Stimulated activated CD8-positive, alpha-beta memory T cell treated with anti-CD3 and anti-CD28 coated beads, Interleukin-15, amount 100 ng/mL, for 1 hour (primary cell): ENCODE data around the gene GTF2A1.
"Not testable (repeated sequence)": the region's sequence is repeated elsewhere in the genome, so short reads cannot be mapped to it uniquely, and the experiment has no call there.

ENCODE experiments used
- DNase-seq: peaks from one replicate; pipeline ENCODE4 v3.0.0-alpha.2; 2020; ENCODE audit warnings: low read depth

The GTF2A1 gene

DNA sequence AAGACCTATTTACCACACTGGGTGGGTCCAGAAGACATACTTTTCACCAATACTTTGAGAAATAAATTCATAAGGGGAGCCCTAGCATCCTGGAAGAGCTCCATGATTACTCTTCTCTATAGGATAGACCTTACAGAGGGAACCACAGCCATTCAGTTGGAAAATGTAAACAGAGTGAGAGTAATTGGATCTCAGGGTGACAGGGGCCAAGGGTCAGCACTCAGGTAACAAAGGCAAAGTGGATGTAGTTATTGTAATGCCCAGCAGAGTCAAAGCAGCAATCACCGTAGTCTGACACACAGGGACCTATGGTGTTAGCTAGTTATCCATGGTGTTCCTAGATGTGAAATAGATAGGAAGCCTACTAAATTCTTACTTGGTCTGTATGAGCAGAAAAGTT lies 10.8 kb upstream of the GTF2A1 start:
- DNase-seq = no peak

DNA sequence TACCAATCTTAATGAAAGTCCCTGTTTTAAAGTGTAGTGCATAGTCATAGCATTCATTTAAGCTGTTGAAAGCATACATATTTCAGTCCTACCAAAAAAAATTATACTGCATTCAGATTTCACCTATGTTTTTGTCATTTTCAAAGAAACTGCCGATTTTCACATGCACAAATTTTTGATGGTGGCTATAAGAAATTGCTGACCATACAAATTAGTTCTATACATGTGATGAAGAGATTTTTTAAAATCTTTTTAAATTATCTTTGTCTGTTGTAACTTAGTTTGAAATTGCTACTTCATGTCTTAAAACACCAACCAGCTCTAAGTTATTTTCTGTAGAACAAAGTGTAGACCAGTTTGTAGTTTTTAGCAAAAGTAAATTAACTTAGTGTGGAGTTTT lies 3.5 kb upstream of the GTF2A1 start:
- DNase-seq = no peak

DNA sequence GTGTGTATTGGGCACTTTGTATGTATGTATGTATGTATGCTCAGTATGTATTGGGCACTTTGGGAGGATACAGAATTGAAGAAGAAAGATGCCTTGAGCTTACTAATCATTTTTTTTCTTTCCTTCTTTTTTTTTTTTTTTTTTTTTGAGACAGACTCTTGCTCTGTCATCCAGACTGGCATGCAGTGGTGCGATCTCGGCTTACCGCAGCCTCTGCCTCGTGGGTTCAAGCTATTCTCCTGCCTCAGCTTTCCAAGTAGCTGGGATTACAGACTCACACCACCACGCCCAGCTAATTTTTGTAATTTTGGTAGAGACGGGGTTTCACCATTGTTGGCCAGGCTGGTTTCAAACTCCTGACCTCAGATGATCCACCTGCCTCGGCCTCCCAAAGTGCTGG lies 3.0 kb upstream of the GTF2A1 start:
- DNase-seq = not testable (repeated sequence)

DNA sequence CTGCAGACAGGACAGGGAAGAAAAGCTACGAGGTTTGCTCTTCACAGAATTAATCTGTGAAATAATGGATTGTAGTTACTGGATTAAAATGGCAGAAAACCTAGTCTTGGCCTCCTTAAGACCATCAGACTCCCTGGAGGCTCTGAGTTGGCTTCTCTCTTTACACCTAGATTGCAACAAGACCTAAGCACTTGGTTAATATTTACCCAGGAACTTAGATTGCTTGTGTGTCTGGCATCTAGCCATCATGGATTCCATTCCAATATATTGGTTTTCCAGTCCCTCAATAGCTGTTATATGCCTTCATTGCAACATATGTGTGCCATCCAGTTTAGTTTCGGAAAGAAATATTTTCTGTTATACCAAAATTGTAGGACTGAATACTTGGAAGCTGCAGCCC lies 1.9 kb upstream of the GTF2A1 start:
- no peak for DNase-seq

DNA sequence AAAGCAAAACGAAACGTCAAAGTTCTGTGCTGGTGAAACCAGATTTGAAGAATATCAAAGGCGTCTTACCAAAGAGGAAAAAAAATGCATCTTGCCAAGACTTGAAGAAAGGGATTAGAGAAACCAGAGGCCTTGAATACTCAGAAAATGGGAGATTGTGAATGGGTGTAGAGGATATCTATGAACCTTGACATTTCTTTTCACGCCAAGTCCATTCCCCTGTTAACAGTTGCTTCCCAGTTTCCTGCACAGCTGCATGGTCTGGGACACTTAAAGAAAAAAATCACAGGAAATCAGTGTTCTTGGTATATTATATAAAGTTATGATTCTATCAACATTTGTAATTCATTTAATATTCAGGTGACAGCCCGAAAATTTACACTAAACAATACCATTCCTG lies 1.4 kb upstream of the GTF2A1 start:
- DNase-seq = no peak

DNA sequence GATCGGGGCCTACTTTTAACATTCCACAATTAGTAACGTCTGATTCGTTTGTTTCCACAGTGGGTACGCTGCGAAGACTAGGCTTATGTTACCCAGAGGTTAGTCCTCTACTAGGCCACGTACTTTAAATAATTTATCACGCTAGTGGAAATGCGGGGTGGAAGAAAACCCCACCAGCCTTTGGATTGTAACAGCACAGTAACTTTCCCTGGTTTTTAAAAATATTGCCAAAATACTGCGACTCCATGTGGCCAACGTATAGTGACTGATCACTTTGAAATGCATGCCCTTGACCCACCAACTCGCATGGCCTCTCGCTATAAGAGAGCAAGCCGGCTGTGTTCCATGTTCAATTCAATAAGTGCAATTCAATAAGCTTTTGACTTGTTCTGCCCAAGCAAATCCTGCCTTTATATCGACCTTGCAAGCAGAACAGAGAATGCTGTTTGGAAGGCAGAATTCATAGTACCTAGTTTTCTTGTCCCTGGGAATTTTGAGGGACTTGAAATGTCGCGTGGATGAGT lies 882 bp upstream of the GTF2A1 start:
- DNase-seq = no peak

DNA sequence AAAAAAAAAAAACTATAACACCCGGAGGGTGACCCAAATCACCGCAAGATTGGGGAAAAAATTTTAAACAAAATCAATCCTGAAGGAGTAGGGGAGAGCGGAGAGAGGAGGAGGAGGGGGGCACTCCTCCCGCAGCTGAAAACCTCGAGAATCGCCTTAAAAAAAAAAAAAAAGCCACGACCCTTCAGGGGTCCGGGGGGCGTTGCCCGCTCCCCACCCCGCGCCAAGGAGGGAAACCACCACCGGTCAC lies 254 bp downstream of the GTF2A1 start:
- no peak for DNase-seq

DNA sequence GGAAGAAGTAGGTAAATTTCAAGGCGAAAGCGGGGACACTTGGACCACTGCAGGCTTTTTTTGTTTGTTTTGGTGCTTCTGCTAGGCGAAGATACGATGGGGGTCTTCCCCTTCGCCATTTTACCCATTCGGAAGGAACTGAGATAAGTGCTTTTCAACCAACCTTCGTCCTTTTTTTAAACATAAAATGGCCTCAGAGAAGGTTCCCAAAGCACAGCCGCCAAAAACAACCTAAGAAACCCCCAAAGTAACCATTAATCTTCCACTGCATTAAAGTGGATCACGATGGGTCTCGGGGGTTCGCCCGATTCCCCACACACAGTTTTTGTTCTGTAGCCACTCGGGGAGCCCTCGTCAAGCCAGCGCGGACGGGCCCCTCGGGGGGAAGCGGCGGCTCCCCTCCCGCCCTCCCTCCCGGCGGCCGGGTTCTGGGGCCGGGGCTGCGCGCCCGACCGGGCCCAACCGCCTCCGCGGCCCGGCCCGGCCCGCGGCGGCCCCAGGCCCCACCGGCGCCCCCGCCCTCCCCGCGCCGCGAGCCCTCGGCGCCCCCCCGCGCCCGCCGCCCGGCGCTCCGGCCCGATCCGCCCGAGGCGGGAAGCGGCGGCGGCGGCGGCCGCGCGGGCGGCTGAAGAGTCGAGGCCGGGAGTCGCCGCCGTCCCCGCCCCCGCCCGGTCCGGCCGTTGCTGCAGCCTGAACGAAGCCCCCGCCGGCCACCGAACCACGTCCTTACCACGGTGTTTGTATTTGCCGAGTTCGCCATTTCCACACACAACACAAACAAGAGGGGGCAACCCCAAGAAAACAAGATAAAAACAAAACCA lies 790 bp downstream of the GTF2A1 start:
- no peak for DNase-seq

DNA sequence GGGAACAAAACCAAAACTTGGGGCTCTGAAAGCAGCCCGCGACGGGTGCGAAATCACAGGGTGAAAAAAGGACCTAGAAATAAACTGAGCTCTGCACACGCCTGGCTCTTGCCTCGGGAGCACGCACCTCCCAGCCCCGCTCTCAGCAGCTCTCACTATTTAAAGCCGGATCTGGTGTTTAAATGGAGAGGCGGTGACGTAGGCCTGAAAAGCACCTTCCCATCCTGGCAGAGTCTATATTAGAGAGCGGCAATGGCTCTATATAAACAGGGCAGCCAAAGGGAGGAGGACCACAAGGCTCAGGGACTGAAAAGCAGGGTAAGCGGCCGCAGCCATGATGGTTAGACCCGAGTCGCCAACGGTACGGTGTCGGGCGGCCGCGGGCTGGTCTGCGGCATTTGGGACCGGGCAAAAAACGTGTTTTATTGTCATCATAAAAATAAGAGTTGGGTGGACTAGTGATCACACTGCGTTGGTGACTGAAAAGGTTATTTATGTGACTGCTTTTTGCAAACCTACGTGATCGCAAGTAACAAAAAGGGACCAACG lies 1.5 kb downstream of the GTF2A1 start:
- DNase-seq = peak; percentile 68

DNA sequence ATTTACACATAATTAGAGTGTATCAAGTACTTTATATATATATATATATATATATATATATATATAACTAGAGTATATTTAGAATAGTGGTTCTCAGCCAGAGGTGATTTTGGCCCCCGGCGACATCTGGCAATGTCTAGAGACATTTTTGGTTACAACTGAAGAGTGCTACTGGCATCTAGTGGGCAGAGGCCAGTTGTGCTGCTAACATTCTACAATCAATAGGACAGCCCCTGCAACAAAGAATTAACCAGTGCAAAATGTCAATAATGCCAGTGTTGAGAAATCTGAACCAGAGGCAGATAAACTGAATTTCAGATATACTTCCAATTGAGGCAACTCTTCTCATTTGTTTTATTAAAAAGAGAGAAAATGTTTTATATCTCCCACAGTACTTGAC lies 8.9 kb downstream of the GTF2A1 start:
- DNase-seq = no peak

DNA sequence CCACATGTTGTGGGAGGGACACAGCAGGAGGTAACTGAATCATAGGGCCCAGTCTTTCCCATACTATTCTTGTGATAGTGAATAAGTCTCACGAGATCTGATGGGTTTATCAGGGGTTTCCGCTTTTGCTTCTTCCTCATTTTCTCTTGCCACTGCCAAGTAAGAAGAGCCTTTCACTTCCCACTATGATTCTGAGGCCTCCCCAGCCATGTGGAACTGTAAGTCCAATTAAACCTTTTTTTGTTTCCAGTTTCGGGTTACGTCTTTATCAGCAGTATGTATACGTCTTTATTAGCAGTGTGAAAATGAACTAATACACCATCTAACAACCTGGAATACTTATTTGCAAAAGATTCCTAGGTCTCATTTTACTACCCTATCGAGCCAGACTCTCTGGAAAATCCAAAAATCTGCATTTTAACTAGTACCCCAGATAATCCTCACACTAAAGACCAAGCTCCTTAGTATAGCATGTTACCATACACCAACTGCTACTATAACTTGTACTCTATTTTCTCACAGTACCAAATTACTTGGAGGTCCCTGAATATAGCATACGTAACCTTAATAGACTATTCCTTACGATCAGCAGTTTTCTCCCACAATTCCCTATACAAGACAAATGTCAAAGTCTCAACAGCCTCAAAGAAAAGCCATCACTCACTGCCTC lies 11.5 kb downstream of the GTF2A1 start:
- no peak for DNase-seq

DNA sequence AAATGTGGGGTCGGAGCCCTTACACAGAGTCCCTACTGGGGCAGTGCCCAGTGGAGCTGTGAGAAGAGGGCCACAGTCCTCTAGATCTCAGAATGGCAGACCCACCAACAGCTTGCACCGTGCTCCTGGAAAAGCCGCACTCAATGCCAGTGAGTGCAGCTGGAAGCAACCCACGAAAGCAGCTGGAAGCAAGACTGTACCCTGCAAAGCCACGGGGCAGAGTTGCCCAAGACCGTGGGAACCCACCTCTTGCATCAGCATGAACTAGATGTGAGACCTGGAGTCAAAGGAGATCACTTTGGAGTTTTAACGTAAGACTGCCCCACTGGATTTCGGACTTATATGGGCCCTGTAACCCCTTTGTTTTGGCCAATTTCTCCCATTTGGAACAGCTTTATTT lies 12.3 kb downstream of the GTF2A1 start:
- DNase-seq = no peak

DNA sequence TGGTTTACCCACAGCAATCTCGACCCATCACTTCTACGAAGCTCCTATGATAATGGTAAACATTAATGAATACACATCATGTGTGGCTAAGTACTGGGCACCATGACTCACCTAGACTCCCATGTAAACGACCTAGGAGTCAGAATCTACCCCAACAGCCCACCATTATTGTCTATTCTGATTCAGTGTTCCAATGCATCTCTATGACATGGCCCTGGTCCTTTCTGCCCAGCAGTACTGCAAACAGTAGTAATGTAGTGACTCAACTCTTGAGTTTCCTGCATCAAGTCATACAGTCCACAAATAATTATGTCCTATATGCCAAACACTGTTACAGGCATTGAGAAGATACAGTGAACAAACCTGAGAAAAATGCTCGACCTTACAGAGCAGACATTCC lies 14.6 kb downstream of the GTF2A1 start:
- DNase-seq = no peak

DNA sequence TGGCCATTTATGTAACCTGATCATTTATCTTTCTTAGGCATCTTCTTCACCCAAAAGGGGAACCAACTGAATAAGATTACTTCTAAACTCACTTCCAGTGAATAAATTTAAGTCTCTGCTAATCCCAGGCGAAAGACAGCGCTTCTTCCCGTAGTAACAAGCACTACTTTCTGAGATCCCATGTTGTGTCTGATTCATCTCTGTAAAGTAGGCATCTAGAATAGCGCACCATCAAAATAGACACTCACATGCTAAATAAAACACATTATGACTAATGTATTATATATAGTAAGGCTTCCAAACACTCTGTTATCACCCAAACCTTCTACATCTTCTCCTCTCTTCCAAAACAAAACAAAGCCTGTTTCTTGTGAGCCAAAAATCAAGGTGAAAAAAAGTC lies 15.1 kb downstream of the GTF2A1 start:
- no peak for DNase-seq

DNA sequence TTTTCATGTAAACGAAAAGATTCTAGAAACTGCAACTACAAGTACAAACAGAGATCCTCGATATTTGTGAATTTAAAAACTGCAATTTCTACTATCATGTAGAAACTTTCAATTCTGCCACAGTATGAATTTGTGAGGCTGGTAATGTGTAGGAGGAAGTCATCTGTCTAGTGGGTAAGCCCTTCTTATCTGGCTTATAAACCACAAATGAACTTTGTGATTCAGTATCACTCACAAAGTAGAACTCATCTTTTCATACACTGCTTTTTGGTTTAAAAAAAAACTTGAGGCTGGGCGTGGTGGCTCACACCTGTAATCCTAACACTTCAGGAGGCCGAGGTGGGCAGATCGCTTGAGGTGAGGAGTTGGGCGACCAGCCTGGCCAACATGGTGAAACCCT lies 20.7 kb downstream of the GTF2A1 start:
- DNase-seq = no peak

DNA sequence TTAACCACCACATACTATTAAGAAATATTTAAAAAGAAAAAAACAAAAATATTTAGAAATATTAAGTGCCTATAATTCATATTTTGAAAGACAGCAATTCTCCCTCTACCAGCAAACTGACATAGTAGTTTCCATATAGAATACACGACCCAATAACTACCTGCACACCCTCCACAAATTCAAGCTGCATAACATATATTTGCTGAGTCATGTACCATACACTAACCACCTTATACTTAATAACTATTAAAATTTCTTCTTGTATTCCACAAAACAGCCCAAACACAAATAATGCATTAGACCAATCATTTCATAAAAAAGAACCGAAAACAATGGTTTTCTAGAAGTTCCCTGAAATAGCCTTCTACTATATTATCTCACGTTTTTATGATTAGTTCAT lies 21.7 kb downstream of the GTF2A1 start:
- no peak for DNase-seq

DNA sequence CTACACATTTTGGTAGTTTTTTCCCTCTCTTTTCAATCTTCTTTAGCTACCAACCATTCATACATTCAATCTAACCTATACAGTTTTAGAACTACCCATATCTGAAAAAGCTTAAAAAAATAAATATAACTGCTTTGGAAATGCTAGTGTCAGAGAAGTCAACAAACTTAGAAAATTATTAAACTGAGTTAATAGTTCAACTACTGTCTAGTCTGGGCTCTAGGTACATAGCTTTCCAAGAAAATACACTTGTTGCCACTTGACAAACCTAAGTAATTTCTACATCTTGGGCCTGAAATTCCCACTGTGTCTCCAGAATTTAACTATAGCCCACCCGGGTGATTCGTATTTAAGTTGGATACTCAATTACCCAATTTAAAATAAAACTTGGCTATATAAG lies 22.1 kb downstream of the GTF2A1 start:
- no peak for DNase-seq

DNA sequence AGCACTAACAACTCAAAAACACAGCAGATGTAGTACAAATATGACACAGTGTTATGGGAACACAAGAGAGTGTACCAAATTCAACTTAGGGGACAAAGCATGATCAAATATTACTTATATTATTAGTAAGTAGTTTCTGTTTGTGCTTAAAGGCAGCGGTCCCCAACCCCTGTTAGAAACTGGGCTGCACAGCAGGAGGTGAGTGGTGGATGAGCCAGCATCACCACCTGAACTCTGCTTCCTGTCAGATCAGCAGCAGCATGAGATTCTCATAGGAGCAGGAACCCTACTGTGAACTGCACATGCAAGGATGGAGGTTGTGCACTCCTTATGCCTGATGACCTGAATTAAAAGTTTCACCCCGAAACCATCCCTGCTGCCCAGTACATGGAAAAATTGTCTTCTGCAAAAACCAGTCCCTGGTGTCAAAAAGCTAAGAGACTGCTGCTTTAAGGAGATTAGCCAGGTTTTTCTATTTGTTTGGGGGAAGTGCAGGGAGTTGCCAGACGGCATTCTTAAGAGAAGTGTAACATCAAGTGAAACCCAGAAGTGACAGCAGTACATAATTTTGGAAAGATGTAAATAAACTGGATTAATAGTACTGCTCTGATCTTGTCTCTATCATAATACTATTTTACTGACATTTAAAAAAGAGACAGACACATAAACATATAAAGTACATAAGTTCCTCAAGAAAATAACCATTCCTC lies 26.7 kb downstream of the GTF2A1 start:
- DNase-seq = no peak

DNA sequence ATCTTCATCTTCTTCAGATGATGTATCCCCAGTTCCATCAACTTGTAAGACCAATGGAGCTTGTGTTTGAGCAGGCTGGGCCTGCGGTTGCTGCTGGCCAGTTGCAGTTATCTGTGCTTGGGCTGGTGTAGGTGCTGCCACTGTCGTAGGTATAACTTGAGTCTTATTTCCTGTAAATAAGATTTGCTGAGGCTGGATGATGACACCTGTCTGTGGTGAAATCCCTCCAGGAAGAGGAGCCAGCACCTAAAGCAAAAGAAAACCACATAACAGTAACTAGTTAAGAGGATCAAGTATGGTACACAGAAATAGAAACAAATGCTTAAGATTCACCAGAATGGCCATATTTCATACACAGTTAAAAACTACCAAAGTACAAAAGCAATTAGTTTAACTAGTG lies 28.2 kb downstream of the GTF2A1 start:
- no peak for DNase-seq

DNA sequence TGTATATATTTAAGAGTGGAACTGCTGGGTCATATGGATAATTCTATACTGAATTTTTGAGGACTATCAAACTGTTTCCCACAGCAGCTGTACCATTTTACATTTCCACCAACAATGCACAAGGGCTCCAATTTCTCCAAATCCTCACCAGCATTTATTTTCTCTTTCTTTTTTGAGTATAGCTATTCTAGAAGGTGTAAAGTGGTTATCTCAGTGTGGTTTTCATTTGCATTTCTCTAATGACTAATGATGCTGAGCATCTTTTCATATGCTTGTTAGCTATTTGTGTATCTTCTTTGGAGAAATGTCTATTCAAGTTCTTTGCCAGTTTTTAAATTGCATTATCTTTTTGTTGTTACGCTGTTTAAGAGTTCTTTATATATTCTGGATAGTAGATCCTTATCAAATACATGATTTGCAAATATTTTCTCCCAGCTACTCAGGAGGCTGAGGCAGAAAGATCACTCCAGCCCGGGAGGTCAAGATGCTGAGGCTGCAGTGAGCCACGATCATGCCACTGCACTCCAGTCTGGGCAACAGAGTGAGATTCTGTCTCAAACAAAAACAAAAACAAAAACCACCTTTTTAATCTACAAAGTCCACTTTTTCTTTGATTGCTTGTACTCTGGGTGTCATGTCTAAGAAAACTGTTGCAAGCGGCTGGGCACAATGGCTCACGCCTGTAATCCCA lies 32.8 kb downstream of the GTF2A1 start:
- DNase-seq = no peak

DNA sequence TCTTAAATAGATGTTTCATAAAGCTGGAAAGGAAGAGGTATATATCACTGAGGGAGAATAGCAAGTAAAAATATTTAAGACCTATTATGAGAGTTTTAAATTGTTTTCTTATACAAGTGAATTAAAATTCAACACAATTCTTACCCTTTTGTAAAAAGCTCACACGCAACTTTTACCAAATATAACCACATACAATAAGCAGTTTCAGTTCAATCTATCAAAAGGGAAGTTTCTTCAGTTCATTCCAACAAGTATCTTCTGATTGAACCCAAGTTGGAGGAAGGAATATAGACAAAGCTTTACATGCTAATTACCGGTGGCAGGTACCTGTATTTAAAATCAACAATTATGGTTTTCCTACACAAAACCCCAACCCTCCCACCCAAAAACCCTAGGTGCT lies 41.1 kb downstream of the GTF2A1 start:
- DNase-seq = no peak

DNA sequence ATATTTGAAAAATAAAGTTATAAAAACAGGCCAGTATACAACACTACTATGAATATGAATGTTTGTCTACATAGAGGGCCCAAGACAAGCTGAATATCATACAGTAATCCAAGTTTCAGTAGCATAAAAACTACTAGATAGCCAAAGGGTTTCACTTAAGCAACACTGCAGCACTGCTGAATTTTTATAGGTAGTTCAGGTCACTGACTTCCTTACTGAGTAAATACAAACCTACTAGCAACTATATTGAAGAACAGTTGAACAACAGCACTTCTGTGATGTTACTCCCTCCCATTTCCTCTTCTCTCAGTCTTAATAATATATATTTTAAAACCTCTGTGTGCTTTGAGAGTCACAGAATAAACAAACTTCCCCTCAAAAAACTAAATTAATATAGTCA lies 42.7 kb downstream of the GTF2A1 start:
- DNase-seq = no peak
